Hypothalamus (tissue), 51 donors: ENCODE measurements around the gene CACNB4.
"Not testable (repeated sequence)": the region's sequence is repeated elsewhere in the genome, so short reads cannot be mapped to it uniquely, and the experiment has no call there.

Source experiments
- DNase-seq, 51 donors: peaks; one replicate each; lab custom pipeline; 2025; lab: John Stamatoyannopoulos, UW

CACNB4 gene

DNA sequence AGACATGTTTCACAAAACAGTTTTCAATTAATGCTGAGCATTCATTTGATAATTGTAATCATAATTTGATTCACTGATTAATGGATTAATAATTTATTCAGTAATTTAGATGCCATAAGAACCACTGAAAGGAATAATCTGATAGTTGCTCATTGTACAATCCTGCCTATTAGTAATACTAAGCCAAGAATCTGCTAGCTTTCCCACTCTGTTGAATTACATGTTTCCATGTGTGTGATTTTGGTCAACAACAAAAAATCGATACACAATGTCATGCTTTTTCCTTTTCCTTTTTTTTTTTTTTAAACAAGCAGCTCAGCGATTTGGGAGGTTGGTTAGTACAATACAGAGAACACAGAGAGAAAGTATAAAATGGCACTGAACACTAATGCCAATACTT, 296.5 kb downstream of the CACNB4 start:
- DNase-seq, result no peak

DNA sequence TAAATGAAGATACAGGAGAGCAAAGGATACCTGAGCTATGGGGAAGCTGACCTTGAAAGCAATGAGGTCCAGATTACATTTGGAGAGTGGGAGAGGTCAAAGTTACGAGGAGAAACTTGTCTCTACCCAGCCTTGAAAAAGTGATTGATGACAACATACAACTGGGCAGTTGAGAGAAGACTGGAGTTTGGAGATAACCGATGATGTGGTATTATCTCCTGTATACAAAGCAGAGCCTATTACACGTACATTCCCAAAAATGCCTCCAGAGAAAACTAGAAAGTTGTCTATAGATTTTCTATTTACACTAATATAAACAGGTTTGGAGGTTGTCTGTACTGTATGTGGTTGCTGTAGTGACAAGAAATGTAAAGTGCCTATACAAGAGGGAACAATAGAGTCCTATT, 299.0 kb downstream of the CACNB4 start:
- DNase-seq, result no peak

GRCh38 chr2:151796774-151797173, 302.1 kb downstream of the CACNB4 start:
- no peak for DNase-seq

GRCh38 chr2:151795646-151796240, 303.1 kb downstream of the CACNB4 start:
- DNase-seq, result no peak

GRCh38 chr2:151794422-151794821, 304.4 kb downstream of the CACNB4 start:
- not testable (repeated sequence) for DNase-seq

DNA sequence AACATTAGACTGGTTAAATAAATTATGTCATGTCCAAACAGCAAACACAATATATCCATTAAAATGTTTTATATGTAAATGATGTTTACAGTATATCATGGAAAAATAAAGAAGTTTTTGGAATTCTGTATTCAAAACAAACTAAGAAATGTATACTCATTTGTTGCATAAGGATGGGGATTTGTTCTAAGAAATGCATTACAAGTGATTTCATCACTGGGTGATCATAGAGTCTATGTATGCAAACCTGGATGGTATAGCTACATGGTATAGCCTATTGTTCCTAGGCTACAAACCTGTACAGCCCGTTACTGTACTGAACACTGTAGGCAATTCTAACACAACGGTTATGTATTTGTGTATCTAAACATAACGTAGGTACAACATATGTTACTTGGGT, 305.7 kb downstream of the CACNB4 start:
- DNase-seq, result no peak

DNA sequence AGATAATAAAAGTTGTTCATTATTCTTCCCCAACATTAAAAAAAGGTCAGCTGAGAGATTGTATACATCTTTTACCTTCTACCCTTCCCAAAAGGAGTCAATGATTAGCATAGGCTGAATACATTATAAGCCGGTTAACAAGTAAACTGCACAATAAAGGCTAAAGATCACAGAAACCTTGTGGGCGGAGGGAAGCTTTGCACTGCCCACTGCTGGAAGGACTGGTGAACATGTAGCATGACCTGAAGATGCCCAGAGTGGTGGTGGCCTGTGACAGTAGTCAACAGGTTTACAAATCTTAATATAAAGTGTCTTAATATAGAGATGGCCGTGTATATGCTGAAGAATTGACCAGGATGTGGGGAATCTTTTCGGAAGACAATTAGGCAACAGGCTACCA, 306.3 kb downstream of the CACNB4 start:
- DNase-seq, result no peak

DNA sequence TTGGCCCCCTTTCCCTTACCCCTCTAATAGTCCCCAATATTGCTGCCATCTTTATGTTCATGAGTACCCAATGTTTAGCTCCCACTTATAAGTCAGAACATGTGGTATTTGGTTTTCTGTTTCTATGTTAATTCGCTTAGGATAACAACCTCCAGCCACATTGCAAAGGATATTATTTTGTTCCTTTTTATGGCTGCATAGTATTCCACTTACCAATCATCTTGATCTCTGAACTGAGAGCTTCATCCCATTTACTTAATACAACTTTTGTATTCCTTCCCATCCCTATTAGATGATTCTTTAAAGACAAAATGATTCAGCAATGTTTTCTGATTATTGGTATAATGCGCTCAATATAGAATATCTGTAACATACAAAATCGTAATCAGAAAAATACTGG, 307.3 kb downstream of the CACNB4 start:
- DNase-seq, result no peak

GRCh38 chr2:151790689-151791088, 308.2 kb downstream of the CACNB4 start:
- no peak for DNase-seq

DNA sequence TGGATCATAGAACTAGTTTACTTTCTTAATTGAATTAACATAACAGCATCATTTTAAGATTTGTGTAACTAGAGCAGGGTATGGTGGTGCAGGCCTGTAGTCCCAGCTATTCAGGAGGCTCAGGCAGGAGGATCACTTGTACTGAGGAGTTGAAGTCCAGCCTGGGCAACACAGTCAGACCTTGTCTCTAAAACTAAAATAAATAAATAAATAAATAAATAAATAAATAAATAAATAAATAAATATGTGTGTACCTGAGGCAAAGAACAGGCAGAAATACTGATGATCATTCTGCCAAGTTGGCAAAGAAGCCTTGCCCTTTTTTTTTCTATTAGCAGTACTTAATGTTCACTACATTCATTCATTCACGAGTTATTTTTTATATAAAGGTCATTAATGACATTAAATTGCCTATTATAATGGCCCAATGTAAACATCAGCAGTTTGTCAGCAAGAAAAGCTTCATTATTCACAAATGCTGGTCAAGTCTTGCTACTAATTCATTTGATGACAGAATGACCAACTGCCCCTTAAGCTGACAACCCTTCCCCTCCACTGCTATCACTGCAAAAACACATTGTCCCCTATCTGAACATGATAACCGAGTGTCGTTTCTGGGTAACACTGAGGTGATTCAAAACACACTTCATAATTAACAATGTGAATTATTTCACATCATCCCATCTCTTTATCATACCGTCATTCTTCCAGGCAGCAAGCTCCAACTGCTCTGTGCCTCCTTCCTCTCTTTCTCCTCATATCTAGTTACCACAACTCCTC, 309.6 kb downstream of the CACNB4 start:
- no peak for DNase-seq

- no peak for DNase-seq
Observed at GRCh38 chr2:151786483-151786882, 312.4 kb downstream of the CACNB4 start.

DNA sequence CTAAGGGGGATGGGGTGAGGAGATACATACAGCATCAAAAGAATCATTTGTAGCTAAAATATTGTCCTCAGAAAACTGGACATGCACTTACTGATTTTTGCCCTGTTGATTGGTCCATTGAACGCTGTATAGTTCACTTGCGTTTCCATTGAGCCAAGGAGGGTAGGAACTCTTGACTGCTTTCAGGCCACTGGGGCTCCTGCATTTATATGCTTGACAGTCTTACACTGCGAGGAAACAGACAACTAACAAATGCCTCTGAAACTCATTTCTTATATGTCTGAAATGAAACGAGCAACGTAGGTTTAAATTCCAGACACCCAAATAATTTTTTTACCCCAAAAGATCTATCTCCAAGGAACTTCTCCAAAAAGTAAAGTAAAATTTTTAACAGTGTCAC, 312.8 kb downstream of the CACNB4 start:
- DNase-seq, result no peak

DNA sequence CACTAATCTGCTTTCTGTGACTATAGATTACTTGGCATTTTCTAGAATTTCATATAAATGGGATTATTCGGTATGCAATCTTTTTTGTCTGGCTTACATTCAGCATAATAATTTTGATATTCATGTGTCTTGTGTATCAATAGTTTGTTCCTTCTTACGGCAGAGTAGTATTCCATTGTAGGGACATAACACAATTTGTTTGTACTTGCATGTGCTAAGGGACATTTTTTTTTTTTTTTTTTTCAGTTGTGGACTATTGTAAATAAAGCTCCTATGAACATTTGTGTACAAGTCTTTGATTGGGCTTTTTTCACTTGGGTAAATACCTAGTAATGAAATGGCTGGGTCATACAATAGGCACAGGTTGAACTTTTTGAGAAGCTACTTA, 315.7 kb downstream of the CACNB4 start:
- DNase-seq, result no peak
